ENCODE measurements around the gene AHR.

DNA sequence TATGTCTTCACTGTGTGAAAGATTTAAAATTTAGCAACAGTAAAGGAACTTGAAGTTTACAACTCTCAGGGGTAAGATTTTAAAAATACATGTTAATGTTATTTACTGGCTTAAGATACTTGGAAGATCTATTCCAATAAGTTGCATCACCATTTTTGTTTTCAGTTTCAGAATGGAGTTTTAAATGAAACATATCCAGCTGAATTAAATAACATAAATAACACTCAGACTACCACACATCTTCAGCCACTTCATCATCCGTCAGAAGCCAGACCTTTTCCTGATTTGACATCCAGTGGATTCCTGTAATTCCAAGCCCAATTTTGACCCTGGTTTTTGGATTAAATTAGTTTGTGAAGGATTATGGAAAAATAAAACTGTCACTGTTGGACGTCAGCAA is 44.3 kb downstream of the AHR start:
- TF ChIP-seq, protein P1, sequence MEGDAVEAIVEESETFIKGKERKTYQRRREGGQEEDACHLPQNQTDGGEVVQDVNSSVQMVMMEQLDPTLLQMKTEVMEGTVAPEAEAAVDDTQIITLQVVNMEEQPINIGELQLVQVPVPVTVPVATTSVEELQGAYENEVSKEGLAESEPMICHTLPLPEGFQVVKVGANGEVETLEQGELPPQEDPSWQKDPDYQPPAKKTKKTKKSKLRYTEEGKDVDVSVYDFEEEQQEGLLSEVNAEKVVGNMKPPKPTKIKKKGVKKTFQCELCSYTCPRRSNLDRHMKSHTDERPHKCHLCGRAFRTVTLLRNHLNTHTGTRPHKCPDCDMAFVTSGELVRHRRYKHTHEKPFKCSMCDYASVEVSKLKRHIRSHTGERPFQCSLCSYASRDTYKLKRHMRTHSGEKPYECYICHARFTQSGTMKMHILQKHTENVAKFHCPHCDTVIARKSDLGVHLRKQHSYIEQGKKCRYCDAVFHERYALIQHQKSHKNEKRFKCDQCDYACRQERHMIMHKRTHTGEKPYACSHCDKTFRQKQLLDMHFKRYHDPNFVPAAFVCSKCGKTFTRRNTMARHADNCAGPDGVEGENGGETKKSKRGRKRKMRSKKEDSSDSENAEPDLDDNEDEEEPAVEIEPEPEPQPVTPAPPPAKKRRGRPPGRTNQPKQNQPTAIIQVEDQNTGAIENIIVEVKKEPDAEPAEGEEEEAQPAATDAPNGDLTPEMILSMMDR (IDR thresholded peaks at IDR 0.05; ENCODE audit: low read depth, low read length, poor library complexity, severe bottlenecking), result no peak
- TF ChIP-seq EZH2phosphoT487 (IDR thresholded peaks at IDR 0.05; ENCODE audit: borderline replicate concordance, low read length), result no peak
